ENCODE measurements around the gene SLC1A4. TPM values are rescaled to one million over a fixed set of nuclear protein-coding genes. Genes with fewer than 3 reads are reported as not detected.
A peak's percentile ranks its signal among the peaks of the same experiment; 100 is the strongest.

The SLC1A4 gene
- total RNA-seq (2021; ENCODE audit: unreplicated experiment) = 12.9 TPM
- polyA plus RNA-seq (2012; ENCODE audit: insufficient read length) = 14.4 TPM
- Bru-seq, nascent RNA = percentile 52 among the genes with signal in this experiment
- percentile 57 among the genes with signal in this experiment for BruChase-seq, experiment 1, labeled RNA remaining after a 2-hour chase
- percentile 66 among the genes with signal in this experiment for BruChase-seq, experiment 2, labeled RNA remaining after a 6-hour chase
- long read RNA-seq, full-length matches to known transcripts = 63 of 68 reads
- long read RNA-seq, partial matches to known transcripts = 0 of 68 reads
- long read RNA-seq, other reads (novel, unspliced or antisense) = 5 of 68 reads

DNA sequence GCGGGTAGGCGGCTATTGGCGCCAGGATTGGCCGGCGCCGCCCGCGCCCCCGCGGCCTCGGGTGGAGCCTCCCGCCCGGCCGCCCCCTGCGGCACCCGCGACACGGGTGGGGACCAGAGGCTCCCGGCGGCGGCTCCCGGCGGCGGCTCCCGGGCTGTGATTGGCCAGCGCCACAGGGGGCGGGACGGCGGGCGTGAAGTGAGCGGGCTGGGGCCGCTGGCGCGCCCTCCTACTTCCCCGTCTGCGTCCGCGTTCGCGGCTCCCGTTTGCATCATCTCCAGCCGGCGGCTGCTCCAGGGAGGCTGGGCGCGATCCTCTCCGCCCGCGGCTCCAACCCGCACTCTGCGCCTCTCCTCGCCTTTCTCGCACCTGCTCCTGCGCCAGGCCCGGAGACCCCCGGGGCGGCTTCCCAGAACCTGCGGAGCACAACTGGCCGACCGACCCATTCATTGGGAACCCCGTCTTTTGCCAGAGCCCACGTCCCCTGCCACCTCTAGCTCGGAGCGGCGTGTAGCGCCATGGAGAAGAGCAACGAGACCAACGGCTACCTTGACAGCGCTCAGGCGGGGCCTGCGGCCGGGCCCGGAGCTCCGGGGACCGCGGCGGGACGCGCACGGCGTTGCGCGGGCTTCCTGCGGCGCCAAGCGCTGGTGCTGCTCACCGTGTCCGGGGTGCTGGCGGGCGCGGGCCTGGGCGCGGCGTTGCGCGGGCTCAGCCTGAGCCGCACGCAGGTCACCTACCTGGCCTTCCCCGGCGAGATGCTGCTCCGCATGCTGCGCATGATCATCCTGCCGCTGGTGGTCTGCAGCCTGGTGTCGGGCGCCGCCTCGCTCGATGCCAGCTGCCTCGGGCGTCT, at the start of gene SLC1A4:
SLC1A4 (plus strand) TSS at position 274 of the 856 bp plus-strand sequence; CDS start at position 519, 245 bp downstream.
- in situ Hi-C loops (cut with HindIII; ENCODE audit: low pct_unique_long_range_greater_than_20kb, low sequenced_read_pairs) (no loop called here), intact Hi-C loops (cut with micrococcal nuclease; ENCODE audit: unreplicated experiment) (no loop called here)
- no peaks in the 10 kb centered on the region; the same call in 1 of the 2 replicates for H3K4me1 ChIP-seq (ENCODE audit: control insufficient read depth, insufficient read depth, low read length)
- ChIA-PET CTCF (no interaction called here), POLR2A (no interaction called here)
- peak within 1 kb of the TSS; percentile 72 to 79 for H3K4me3 ChIP-seq (ENCODE audit: low read depth in 2 of 2, low read length in 2 of 2)
- no peaks in the 10 kb centered on the region for H3K9me3 ChIP-seq (ENCODE audit: control insufficient read depth, insufficient read depth, low read depth, low read length)
- DNase-seq (ENCODE audit: low read depth, low spot score) (no peak), ATAC-seq (peak; percentile 93)
- H3K36me3 ChIP-seq (ENCODE audit: control insufficient read depth, insufficient read depth, low read length) = no peaks in the 10 kb centered on the region; the same call in 1 of the 2 replicates
- TF ChIP-seq SIN3A (IDR thresholded peaks at IDR 0.05; ENCODE audit: borderline replicate concordance, insufficient read depth, low read depth, low read length) = 0 out of 2 replicates have a peak, but pooled peaks have one; percentile 41
- TF ChIP-seq, protein P1, sequence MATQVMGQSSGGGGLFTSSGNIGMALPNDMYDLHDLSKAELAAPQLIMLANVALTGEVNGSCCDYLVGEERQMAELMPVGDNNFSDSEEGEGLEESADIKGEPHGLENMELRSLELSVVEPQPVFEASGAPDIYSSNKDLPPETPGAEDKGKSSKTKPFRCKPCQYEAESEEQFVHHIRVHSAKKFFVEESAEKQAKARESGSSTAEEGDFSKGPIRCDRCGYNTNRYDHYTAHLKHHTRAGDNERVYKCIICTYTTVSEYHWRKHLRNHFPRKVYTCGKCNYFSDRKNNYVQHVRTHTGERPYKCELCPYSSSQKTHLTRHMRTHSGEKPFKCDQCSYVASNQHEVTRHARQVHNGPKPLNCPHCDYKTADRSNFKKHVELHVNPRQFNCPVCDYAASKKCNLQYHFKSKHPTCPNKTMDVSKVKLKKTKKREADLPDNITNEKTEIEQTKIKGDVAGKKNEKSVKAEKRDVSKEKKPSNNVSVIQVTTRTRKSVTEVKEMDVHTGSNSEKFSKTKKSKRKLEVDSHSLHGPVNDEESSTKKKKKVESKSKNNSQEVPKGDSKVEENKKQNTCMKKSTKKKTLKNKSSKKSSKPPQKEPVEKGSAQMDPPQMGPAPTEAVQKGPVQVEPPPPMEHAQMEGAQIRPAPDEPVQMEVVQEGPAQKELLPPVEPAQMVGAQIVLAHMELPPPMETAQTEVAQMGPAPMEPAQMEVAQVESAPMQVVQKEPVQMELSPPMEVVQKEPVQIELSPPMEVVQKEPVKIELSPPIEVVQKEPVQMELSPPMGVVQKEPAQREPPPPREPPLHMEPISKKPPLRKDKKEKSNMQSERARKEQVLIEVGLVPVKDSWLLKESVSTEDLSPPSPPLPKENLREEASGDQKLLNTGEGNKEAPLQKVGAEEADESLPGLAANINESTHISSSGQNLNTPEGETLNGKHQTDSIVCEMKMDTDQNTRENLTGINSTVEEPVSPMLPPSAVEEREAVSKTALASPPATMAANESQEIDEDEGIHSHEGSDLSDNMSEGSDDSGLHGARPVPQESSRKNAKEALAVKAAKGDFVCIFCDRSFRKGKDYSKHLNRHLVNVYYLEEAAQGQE (IDR thresholded peaks at IDR 0.05; ENCODE audit: insufficient read depth in 1 of 2, low read depth in 2 of 2, low read length in 1 of 2) = no peak
- H3K27ac ChIP-seq (ENCODE audit: low read length) = peak within 1 kb of the TSS; percentile 69
- BruUV-seq (replicated peaks) = no TSS peak
- no peaks in the 10 kb centered on the region for H3K27me3 ChIP-seq (ENCODE audit: control insufficient read depth, insufficient read depth, low read length)

DNA sequence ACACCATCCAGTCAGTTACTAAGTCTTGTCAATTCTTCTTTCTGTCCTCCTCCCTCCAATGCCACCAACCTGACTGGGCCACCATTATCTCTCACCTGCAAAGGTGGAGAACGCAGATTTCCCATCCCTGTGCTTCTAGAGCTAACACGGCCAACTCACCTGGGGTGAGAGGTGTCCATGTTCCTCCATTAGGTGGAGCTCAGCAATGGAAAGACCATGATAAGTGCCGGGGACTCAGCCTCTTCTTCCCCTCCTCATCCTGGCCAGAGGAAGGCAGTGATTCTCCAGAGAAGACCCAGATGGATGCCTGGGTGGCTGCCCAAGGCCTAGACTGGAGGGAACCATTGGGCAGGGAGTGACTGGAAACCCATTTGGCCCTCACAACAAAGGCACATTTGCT, 48.1 kb upstream of the SLC1A4 start:
- H3K4me3 ChIP-seq (ENCODE audit: low read depth in 2 of 2, low read length in 2 of 2) = no peak overlapping the region
- intact Hi-C loops (cut with micrococcal nuclease; ENCODE audit: unreplicated experiment) (no loop called here), in situ Hi-C loops (cut with HindIII; ENCODE audit: low pct_unique_long_range_greater_than_20kb, low sequenced_read_pairs) (no loop called here)
- BruUV-seq (replicated peaks) = no TSS peak
- CTCF ChIA-PET = no interaction called here
- ATAC-seq = no peak
- H3K4me1 ChIP-seq (ENCODE audit: control insufficient read depth, insufficient read depth, low read length) = no peaks in the 10 kb centered on the region
- POLR2A ChIA-PET = no interaction called here
- no peak for DNase-seq (ENCODE audit: low read depth, low spot score)
- no peaks in the 10 kb centered on the region for H3K27me3 ChIP-seq (ENCODE audit: control insufficient read depth, insufficient read depth, low read length)
- no peak overlapping the region for H3K27ac ChIP-seq (ENCODE audit: low read length)
- no peaks in the 10 kb centered on the region for H3K36me3 ChIP-seq (ENCODE audit: control insufficient read depth, insufficient read depth, low read length)
- no peaks in the 10 kb centered on the region for H3K9me3 ChIP-seq (ENCODE audit: control insufficient read depth, insufficient read depth, low read depth, low read length)
- TF ChIP-seq SIN3A (IDR thresholded peaks at IDR 0.05; ENCODE audit: borderline replicate concordance, insufficient read depth, low read depth, low read length) (no peak), TCF7L2 (IDR thresholded peaks at IDR 0.05; ENCODE audit: low read depth, low read length) (no peak), POLR2AphosphoS5 (IDR thresholded peaks at IDR 0.05; ENCODE audit: low read depth, low read length) (no peak)
- TF ChIP-seq, protein P2, sequence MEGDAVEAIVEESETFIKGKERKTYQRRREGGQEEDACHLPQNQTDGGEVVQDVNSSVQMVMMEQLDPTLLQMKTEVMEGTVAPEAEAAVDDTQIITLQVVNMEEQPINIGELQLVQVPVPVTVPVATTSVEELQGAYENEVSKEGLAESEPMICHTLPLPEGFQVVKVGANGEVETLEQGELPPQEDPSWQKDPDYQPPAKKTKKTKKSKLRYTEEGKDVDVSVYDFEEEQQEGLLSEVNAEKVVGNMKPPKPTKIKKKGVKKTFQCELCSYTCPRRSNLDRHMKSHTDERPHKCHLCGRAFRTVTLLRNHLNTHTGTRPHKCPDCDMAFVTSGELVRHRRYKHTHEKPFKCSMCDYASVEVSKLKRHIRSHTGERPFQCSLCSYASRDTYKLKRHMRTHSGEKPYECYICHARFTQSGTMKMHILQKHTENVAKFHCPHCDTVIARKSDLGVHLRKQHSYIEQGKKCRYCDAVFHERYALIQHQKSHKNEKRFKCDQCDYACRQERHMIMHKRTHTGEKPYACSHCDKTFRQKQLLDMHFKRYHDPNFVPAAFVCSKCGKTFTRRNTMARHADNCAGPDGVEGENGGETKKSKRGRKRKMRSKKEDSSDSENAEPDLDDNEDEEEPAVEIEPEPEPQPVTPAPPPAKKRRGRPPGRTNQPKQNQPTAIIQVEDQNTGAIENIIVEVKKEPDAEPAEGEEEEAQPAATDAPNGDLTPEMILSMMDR (IDR thresholded peaks at IDR 0.05) = no peak

Data from Panc1 (cell line).